Activated CD4-positive, alpha-beta T cell treated with anti-CD3 and anti-CD28 coated beads for 1 hour (primary cell): ENCODE results near the gene SUB1.
"Not testable (repeated sequence)": the region's sequence is repeated elsewhere in the genome, so short reads cannot be mapped to it uniquely, and the experiment has no call there.

Experiments
- DNase-seq: peaks from one replicate; pipeline ENCODE4 v3.0.0-alpha.2; 2020

SUB1 gene

DNA sequence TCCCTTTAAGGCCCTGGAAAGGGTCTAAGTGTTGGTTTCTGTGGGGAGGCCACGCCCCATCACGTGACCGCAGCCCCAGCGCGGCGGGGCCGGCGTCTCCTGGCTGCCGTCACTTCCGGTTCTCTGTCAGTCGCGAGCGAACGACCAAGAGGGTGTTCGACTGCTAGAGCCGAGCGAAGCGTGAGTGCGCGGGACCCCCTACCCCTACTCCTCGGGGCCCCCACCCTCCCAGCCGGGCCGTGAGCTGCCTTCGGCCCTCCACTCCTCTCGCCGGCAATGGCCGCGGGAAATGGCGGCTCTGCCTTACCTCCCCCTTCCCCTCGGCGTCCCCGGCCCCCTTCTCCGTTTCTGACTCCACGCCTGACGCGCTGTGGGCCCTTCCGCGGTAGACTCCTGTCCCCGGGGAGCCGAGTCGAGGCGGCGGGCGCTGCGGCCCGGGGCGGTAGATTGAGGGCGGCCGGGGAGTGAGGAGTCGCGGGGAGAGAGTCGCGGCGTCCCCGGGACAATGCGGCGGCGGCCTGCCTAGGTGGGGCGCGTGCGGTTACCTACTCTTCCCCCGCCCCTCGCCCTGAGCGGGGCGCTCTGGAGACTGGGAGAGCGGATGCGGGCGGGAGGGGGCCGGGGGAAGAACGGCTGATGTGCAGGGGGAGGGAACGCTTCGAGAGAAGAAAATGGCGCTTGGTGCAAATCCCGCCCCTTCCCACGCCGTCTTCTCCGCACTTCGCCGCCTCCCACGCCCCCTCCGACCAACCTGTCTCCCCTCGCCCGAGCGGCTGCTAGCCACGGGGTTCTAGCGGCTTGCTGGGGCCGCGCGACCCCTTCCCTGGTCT lies at the start of gene SUB1:
Gene SUB1 (plus strand): TSS at position 112 of the 830 bp plus-strand sequence. CDS start 2,956 bp downstream, outside the sequence.
- DNase-seq: peak; percentile 91

DNA sequence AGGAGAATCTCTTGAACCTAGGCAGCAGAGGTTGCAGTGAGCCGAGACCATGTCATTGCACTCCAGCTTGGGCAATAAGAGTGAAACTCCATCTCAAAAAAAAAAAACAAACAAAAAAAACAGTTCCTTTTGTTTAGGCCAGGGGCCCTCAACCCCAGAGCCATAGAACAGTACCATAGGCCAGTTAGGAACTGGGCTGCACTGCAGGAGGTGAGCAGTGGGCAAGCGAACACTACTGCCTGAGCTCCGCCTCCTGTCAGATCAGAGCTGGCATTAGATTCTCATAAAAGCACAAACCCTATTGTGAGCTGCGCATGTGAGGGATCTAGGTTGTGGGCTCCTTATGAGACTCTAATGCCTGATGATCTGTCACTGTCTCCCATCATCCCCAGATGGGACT lies 49.1 kb upstream of the SUB1 start:
- no peak for DNase-seq

DNA sequence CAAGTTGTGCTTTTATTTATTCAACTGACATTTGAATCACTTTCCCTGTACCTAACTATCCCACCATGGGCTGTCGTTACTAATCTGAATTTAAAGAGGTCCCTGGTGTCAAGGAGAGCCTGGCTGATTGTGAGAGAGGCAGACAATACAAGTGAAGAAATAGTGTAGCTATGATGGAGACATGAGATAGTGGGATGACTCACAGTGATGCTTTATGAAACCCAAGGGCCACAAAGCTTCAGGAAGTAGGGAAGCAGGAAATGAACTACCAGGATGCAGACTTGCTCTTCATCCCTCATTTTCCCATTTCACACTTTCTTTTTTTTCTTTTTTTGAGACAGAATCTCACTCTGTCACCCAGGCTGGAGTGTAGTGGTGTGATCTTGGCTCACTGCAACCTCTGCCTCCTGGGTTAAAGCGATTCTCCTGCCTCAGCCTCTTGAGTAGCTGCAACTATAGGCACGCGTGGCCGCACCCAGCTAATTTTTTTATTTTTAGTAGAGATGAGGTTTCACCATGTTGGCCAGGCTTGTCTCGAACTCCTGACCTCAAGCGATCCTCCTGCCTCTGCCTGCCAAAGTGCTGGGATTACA lies 47.8 kb upstream of the SUB1 start:
- not testable (repeated sequence) for DNase-seq

DNA sequence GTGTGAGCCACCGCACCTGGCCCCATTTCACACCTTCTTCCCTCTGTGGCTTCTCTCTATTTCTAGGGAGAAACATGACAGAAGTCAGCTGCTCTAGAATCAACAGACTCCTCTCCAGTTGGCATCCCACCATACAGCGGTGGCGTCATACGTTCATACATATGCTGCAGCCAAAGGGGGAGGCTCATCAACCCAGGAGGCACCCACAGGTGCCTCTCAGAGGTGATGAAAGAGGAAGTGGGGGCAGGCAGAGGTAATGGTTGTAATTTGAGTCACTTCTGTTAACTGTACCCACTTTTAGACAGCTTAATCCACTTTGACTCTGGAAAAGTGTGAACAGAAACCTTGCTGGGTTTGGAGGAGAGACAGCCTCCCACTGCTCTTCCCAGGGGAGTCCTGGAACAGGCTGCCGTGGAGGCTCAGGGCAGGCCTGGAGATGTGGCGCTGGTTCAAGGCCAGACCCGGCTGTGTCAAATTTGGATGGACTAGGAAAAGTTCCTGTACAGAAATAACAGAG lies 47.3 kb upstream of the SUB1 start:
- no peak for DNase-seq

DNA sequence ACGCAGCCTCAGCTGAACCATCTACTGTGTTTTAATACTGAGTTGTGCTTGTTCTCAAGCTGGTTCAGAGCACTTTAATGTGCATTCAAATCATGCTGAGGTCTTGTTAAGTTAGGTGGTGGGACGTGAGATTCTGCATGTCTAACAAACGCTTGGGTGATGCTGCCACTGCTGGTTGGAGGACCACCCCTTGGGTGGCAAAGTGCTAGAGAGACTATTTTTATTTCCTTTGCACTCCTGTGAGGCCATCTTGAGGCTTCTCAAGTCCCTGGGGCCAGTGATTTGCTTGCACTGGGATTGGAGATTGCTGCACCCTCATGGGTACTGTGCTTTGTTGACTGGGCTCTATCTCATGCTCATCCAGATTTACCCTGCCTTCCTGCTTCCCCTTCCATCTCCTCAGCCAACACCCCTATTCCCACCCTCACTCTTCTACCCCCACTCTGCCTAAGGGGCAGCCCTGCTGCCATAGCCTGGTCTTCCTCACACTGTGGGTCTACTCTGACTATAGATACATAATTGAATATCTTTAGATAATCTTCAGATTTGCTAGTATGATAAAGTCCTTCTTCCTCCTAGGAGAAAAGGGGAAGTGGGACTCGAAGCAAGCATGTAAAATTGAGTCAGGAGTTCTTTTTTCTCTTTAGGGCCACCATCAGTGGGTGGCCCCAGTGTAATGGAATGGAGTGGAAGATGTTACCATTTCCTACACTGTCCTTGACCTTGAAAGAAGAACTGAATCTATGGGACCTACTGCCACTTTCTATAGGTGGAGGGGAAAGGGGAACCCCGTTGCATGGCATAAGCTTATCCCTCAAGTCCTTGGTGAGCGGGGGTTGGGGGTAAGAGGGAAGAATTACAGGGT lies 45.1 kb upstream of the SUB1 start:
- DNase-seq: no peak

DNA sequence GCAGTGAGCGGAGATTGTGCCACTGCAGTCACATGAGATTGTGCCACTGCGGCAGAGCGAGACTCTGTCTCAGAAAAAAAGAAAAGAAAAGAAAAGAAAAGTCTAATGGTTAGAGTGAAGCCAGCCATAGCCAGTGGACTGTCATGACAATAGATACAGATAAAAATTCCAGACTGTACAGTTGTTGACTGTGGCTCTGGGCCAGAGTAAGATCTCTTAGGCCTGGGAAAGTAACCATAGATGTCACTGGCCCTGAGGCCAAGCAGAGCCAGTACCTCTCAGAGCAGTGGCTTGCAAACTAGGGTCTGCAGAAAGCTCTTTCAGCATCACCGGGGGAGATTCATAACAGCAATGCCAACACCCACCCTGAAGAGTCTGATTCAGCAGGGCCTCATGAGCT lies 44.1 kb upstream of the SUB1 start:
- no peak for DNase-seq

DNA sequence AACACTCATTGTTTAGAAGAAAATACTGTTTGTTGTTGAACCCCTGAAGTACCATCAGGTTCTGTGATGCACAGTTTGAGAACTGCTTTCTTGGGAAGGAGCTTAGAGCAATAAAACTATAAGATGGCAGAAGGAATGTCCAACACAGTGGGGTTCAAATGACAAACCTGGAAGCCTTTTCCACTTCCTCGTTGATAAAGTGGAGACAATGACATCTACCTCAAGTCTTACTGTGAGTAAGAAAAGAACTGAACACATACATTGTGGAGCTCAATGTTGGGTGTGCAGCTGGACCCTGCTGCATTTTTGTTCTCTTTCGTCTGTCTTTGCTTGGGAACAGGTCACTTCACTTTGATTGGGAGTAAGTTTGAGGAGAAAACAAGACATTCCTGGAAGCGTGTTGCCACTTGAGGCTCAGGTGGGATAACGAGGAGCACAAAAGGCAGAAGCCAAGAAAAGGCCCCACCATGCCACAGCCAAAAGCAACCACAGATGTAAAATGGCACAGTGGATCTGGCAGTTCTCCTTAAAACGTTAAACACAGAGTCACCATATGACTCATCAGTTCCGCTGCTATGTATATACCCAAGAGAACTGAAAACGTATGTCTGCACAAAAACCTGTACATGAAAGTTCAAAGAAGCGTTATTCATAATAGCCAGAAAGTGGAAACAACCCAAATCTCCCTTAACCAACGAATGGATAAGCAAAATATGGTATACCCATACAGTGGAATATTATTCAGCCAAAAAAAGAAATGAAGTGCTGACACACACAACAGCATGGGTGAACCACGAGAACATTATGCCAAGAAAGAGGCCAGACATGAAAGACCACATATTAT lies 42.9 kb upstream of the SUB1 start:
- DNase-seq: no peak

DNA sequence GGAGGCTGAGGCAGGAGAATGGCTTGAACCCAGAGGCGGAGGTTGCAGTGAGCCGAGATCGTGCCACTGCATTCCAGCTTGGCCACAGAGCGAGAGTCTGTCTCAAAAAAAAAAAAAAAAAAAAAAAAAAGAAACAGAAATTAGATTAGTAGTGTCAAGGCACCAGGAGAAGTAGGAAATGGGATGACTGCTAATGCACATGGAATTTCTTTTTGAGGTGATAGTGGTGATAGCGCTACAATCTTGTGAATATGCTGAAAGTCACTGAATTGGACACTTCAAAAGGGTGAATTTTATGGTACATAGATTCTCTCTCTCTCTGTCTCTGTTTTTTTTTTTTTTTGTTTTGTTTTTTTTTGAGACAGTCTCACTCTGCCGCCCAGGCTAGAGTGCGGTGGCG lies 42.1 kb upstream of the SUB1 start:
- DNase-seq: no peak

DNA sequence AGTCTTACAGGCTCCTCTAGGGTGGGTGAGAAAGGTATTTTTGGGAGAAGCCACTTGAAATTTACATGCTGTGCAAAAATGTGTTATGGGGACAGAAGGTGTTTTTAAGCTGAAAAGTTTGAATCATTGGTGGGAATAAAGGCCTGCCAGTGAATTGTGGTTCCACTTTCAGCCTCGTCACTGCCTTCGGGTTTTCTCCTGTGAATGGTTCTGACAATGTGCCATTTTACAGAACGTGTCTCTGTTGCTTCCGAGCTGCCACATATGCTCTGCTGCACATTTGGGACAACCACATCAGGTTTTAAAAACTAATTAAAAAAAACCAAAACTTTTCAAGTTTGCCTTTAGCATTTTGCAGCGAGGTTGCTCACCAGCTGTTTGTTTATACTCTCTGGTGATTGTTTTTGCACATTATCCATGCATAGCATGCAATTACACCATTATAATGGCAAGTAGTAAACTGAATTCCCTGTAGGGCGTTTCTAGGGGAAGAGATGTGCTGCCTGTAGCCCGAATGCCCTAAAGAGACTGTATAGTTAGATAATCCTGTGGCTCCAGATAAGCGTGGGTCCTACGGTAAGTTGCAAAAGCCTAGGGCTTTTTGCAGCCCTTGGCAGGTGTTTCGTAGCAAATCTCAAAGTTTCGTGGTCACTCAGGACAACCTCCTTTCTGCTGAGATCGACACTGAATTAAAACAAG lies 40.1 kb upstream of the SUB1 start:
- no peak for DNase-seq

DNA sequence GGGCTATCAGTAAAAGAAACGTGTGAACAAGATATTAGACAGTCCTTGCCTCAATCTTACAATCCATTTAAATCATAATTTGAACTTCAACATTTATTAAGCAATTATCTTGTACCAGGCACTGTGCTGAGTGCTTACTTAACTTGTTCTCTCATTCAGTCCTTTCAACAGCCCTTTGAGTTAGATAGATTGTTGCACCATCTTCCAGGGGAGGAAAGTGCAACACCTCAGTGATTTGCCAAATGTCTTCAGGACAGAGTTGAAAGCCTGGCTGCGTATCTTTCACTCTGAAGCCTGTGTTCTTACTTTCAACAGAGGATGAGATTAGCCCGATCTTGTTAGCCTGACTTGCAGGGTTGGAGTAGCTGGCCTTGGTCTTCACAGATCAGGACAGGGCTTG lies 34.2 kb upstream of the SUB1 start:
- no peak for DNase-seq

DNA sequence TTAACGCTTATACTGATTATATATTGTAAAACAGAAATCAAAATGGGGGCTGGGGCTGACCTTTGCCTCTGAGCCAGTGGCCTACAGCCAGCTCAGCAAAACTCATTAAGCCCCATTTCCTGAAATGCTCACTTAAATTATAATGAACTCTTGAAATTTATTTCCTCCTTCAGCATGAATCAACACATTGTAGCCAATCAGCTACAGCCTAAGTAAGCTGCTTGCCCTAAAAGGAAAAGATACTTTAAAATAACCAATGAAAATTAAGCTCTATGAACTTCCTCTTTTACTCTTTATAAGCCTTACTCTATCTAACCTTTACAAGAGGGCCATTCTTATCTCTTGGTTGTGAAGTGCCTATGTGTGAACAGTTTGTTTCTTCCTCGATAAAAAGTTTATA lies 33.5 kb upstream of the SUB1 start:
- DNase-seq: no peak

DNA sequence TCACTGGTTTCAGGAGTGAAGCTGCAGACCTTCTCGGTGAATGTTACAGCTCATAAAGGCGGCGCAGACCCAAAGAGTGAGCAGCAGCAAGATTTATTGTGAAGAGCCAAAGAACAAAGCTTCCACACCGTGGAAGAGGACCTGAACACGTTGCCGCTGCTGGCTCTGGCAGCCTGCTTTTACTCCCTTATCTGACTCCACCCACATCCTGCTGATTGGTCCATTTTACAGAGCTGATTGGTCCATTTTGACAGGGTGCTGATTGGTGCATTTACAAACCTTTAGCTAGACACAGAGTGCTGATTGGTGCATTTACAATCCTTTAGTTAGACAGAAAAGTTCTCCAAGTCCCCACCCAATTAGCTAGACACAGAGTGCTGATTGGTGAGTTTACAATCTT lies 32.9 kb upstream of the SUB1 start:
- not testable (repeated sequence) for DNase-seq

DNA sequence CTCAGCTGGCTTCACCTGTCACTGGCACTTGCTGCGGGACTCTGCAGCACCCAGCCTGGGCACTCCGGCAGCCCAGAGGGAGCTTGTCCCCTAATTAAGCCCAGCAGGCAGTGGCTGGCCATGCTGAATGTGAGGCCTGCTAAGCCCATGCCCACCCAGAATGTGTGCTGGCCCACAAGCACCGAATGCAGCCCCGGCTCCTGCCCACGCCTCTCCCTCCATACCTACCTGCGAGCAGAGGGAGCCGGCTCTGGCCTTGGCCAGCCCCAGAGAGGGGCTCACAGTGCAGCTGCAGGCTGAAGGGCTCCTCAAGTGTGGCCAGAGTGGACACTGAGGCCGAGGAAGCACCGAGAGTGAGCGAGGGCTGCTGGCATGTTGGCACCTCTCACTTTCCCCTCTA lies 32.4 kb upstream of the SUB1 start:
- DNase-seq: no peak

DNA sequence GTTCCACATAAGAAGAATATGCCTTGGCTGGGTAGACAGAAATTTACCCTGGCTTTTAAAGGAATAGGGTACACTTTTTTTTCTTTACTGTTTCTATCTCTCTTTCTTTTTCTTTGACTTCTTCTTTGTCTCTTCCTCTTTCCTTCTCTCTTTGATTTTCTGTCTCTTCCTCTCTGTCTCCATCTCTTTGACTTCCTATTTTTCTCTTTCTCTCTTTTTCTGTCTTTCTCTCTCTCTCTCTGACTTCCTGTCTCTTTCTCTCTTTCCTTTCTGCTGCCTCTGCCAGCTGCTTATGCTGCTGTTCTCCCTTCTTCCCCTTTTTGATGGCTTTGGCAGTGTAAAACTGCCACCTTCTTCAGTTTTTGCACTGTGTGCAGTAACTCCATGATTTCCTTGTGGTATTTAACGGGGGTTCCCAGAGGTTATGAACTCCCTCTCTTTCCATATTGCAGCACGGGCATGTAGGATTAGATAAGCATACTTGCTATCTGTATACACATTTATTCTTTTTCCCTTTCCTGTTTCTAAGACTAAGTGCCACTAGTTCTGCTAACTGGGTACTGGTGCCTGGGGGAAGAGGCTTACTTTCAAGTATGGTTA lies 31.1 kb upstream of the SUB1 start:
- not testable (repeated sequence) for DNase-seq

DNA sequence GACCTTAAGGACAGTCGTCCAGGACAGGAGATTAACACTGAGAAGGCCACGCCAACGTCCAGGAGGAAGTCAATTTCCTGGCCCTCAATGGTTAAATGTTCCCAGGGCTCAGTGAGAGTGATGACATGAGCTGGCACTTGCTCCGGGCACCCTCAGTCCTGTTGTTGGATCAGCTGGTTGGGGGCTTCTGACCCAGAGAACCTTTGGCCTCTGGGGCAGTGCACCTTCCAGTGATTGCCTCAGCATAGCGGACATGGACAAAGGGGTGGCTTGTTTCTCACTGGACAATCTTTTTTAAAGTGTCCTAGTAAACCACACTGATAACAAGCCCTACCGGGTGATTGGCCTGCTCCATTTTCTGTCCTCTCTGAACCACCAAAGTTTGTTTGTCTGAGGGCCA lies 28.8 kb upstream of the SUB1 start:
- not testable (repeated sequence) for DNase-seq

DNA sequence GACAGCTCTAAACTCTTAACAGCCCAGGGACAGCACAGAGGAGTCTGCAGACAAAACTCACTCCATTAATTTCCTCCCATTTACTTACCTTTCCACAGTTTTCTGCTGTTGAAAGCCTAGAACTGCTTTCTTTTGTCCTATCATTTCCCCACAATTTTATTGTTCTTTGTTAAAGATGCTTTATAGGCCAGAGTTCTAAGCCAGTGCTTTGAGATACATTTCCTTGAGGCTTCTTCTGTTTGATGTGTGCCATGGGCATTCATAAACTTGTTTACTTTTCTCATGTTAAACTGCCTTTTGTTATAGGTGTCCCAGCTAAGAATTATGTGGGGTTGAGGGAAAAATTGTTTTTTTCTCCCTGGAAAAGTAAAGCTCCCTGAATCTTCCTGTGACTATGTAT lies 25.9 kb upstream of the SUB1 start:
- DNase-seq: no peak

DNA sequence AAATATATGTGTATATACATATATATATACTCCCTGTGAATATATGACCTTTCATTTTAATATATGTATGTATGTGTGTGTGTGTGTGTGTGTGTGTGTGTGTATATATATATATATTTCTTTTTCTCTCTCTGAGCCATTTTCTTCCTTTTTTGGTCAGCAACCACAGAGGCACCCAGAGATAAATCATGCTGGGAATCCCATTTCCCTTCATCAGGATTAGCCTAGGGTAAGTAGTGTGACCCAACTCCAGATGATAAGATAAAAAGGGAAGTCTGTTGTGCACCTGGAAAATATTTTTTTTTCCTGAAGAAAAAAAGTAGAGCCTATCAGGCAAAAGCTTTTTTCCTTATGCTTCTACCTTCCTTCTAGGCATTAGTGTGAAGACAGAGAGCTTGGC lies 25.4 kb upstream of the SUB1 start:
- DNase-seq: no peak

DNA sequence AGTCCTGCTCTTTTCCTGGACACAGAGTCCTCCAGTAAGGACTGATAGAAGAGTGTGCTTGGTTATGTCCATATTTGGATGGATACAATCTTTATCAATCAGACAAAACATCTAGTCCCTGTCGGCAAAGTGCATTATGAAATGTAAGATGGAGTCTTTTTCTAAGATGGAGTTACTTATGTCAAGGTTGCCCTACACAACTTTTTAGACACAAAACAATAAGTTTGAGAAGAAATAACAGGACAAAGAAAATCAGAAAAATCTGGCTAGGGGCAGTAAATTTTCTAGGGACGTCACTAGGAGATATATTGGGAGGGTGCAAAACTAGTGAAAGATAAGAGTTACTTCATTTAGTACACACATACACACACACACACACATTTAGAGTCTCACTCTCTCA lies 23.3 kb upstream of the SUB1 start:
- no peak for DNase-seq

DNA sequence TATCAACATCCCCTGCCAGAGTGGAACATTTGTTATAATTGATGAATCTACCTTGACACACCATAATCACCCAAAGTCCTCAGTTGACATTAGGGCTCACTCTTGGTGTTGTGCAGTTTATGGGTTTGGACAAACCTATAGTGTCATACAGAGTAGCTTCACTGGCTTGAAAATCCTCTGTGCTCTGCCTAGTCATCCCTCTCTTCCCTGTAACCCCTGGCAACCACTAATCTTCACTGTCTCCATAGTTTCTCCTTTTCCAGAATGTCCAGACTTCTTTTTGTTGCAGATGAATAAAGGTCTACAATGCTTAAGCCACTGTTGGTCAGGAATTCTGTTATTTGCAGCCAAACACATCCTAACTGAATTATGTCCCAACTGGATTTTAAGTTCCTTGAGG lies 22.5 kb upstream of the SUB1 start:
- no peak for DNase-seq

DNA sequence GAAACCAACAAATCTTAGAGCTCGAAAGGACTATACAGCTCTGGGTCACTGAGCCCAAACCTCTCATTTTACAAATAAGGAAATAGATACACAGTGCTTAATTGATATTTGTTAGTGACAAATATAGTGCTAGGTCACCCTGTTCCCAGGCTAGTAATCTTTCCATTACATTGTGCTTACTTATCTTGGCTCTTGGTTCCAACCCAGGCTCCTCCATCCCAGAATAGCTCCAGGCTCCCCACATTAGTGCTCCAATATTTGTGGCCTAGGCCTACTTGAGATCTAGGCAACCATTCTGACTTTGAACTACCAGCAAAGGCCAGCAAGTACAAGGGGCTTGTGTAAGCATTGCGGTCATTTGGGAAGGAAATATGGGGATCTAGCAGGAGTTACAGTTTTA lies 21.7 kb upstream of the SUB1 start:
- DNase-seq: no peak

DNA sequence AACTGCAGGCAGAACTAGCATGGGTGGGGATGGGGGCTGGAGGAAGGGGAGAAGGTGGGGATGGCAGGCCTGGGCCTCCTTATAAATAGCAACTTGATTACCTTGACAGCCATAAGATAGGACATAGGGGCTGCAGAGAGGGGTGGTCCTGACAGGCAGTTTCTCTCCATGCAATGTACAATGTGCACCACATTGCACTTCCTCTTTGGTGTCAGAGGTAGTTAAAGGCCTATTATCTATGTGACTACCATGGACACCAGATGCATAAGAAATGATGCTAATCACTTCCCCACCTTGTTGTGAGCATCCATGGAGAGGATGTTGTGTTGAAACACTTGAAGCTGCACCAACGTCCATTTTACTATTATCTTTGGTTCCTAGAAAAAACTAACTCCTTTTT lies 20.2 kb upstream of the SUB1 start:
- no peak for DNase-seq
